K562 (cell line): ENCODE results near the gene MED14. TPM values are rescaled to one million over a fixed set of nuclear protein-coding genes. Genes with fewer than 3 reads are reported as not detected.
A peak's percentile ranks its signal among the peaks of the same experiment; 100 is the strongest.

Source experiments
- L3MBTL2 ChIP-seq: fragments of 450-650 bp; IDR thresholded peaks from 2 replicates; pipeline ENCODE4 v1.6.1; 2016; ENCODE audit warnings: mild to moderate bottlenecking, moderate library complexity
- PTRF ChIP-seq: fragments of 450-650 bp; IDR thresholded peaks from 2 replicates; pipeline ENCODE4 v1.6.1; 2016; ENCODE audit warnings: mild to moderate bottlenecking, missing genetic modification characterization, missing compliant biosample characterization
- SMARCB1 ChIP-seq: IDR thresholded peaks from 2 replicates; pipeline ENCODE4 v1.6.1; 2011; ENCODE audit warnings: improper control_type of control experiment, low read depth; ENCODE audit not compliant: insufficient read length
- SMARCC2 ChIP-seq: fragments of 450-650 bp; IDR thresholded peaks from 2 replicates; pipeline ENCODE4 v1.6.1; 2017; ENCODE audit warnings: antibody characterized with exemption, moderate library complexity, mild to moderate bottlenecking, low read depth
- TBL1XR1 ChIP-seq, 2 experiments: IDR thresholded peaks; 2 replicates each; pipeline ENCODE4 v1.6.1; 2012; ENCODE audit warnings: improper control_type of control experiment in 2 of 2, low read length in 2 of 2, mild to moderate bottlenecking in 1 of 2
- ZNF311 ChIP-seq: fragments of 250-450 bp; sonication (Bioruptor Pico); IDR thresholded peaks from 2 replicates; pipeline ENCODE4 v1.4.0; 2020; ENCODE audit warnings: mild to moderate bottlenecking, moderate library complexity
- ZNF707 ChIP-seq: fragments of 250-450 bp; sonication (Bioruptor Pico); conservative IDR thresholded peaks from 2 replicates; pipeline ENCODE4 v1.8.0; 2022; ENCODE audit warnings: inconsistent platforms, mild to moderate bottlenecking, moderate library complexity
- ZNF75A ChIP-seq: fragments of 450-650 bp; formaldehyde crosslinking; IDR thresholded peaks from 2 replicates; pipeline ENCODE4 v1.4.0; 2020; ENCODE audit warnings: mild to moderate bottlenecking
- polyA plus RNA-seq, 8 experiments: library from polyadenylated mRNA; depleted of rRNA in 4 of 8; stranded (reverse) in 5 of 8; unstranded in 3 of 8; fragments of >200 nt; fragmentation: Nextera tagmentation in 2 of 8; fragmentation: Illumina TruSeq in 1 of 8; extraction: Ambion mirVana in 2 of 8; extraction: Trizol in 1 of 8; gene quantifications; 2 replicates each; pipeline versions ENCODE4 v1.2.1 to v1.2.3, GENCODE V29; 2011 to 2014; ENCODE audit warnings: inconsistent platforms in 1 of 8, missing spikeins in 1 of 8
- total RNA-seq, 7 experiments: library from RNA; depleted of rRNA in 6 of 7; stranded (reverse); fragments of >200 nt in 6 of 7; fragmentation: Illumina TruSeq in 2 of 7; extraction: Trizol in 2 of 7; gene quantifications; 2 replicates each; pipeline versions ENCODE4 v1.2.1 to v1.2.3, GENCODE V29; 2011 to 2021; ENCODE audit warnings: low replicate concordance in 1 of 7
- TF ChIP-seq, protein P1 (sequence below): IDR thresholded peaks from 3 replicates; pipeline ENCODE4 v1.6.1; 2011; ENCODE audit warnings: borderline replicate concordance, mild to moderate bottlenecking, moderate library complexity; ENCODE audit not compliant: insufficient read length; ENCODE audit errors: extremely low read depth
- TF ChIP-seq, protein P2 (sequence below), 2 experiments: IDR thresholded peaks in 1 of 2; conservative IDR thresholded peaks in 1 of 2; 2 replicates each; pipeline ENCODE4 v1.6.1; 2016; ENCODE audit warnings: low read depth in 2 of 2, mild to moderate bottlenecking in 1 of 2, missing compliant biosample characterization in 1 of 2, missing genetic modification characterization in 1 of 2, moderate library complexity in 1 of 2
- TF ChIP-seq, protein P3 (sequence below): fragments of 250-450 bp; sonication (Bioruptor Pico); IDR thresholded peaks from 2 replicates; pipeline ENCODE4 v1.5.0; 2021; ENCODE audit warnings: mild to moderate bottlenecking, moderate library complexity
- TF ChIP-seq, protein P4 (sequence below): fragments of 450-650 bp; IDR thresholded peaks from 2 replicates; pipeline ENCODE4 v1.6.1; 2014; ENCODE audit warnings: low read depth, mild to moderate bottlenecking, moderate library complexity, borderline replicate concordance
- TF ChIP-seq, protein P5 (sequence below): fragments of 250-450 bp; sonication (Bioruptor Pico); IDR thresholded peaks from 2 replicates; pipeline ENCODE4 v1.5.0; 2021

MED14 gene
- total and polyA plus RNA-seq, 9 of the 15 experiments (the other 6 are each of a cell fraction or from before 2014, with no cell fraction given): 9.2 to 35.3 (median 18.7) TPM

DNA sequence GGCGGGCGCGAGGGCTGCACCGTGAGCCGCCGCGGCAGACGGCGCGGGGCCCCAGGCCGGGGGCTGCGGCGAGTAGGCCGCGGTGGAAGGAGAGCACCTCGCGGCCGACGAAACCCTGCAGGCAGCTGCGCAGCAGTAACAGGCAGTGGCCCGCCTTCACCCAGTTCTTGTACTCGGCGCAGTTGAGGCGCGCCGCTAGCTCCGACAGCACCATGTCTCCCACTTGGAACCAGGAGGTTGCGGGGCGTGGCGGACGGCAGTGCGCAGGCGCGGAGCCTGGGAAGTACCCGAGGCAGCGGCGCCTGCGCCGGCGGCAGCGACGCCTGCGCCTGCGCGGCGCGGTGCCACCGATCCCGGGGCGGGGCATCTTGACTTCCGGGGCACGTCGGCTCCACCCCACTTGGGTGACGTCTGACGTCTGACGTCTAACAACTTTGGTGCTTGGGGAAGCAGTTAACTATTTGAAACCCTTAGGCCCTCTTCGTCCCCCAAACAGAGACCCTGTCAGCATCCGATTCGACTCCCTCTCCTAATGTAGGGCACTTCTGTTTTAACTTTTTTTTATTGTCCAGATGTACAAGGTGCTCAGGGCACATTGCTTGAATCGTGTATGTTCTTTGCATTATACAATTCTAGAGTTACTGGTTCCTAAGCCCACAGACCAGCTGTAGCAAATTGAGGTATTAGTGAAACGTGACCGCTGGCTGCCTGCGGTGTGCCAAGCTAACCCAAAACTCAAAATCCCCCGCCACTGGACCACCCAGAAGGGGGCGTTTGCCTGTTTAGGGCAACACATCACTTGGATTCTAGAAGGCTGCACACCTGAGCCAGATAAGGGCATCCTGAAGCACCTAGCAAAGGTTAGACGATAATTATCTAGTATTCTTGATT is 87.8 kb downstream of the MED14 start, which contains the start of gene CXorf38 (continued):
- TF ChIP-seq, protein P1, sequence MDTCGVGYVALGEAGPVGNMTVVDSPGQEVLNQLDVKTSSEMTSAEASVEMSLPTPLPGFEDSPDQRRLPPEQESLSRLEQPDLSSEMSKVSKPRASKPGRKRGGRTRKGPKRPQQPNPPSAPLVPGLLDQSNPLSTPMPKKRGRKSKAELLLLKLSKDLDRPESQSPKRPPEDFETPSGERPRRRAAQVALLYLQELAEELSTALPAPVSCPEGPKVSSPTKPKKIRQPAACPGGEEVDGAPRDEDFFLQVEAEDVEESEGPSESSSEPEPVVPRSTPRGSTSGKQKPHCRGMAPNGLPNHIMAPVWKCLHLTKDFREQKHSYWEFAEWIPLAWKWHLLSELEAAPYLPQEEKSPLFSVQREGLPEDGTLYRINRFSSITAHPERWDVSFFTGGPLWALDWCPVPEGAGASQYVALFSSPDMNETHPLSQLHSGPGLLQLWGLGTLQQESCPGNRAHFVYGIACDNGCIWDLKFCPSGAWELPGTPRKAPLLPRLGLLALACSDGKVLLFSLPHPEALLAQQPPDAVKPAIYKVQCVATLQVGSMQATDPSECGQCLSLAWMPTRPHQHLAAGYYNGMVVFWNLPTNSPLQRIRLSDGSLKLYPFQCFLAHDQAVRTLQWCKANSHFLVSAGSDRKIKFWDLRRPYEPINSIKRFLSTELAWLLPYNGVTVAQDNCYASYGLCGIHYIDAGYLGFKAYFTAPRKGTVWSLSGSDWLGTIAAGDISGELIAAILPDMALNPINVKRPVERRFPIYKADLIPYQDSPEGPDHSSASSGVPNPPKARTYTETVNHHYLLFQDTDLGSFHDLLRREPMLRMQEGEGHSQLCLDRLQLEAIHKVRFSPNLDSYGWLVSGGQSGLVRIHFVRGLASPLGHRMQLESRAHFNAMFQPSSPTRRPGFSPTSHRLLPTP: no peak
- TF ChIP-seq, protein P2, sequence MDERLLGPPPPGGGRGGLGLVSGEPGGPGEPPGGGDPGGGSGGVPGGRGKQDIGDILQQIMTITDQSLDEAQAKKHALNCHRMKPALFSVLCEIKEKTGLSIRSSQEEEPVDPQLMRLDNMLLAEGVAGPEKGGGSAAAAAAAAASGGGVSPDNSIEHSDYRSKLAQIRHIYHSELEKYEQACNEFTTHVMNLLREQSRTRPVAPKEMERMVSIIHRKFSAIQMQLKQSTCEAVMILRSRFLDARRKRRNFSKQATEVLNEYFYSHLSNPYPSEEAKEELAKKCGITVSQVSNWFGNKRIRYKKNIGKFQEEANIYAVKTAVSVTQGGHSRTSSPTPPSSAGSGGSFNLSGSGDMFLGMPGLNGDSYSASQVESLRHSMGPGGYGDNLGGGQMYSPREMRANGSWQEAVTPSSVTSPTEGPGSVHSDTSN (CRISPR knock-in tag; IDR thresholded peaks at IDR 0.05; ENCODE audit: low read depth): no peak
- TF ChIP-seq, protein P2 (tag; conservative IDR thresholded peaks at IDR 0.05; ENCODE audit: low read depth): no peak
- TF ChIP-seq SMARCB1 (no peak), PTRF (tag) (no peak), ZNF311 (CRISPR knock-in tag) (no peak), ZNF75A (no peak), ZNF707 (CRISPR knock-in tag) (no peak), L3MBTL2 (peak; percentile 42; the same call in 1 of the 2 replicates), SMARCC2 (no peak), TBL1XR1 (IDR thresholded peaks at IDR 0.05; ENCODE audit: low read length in 2 of 2) (no peak)
- TF ChIP-seq, protein P3, sequence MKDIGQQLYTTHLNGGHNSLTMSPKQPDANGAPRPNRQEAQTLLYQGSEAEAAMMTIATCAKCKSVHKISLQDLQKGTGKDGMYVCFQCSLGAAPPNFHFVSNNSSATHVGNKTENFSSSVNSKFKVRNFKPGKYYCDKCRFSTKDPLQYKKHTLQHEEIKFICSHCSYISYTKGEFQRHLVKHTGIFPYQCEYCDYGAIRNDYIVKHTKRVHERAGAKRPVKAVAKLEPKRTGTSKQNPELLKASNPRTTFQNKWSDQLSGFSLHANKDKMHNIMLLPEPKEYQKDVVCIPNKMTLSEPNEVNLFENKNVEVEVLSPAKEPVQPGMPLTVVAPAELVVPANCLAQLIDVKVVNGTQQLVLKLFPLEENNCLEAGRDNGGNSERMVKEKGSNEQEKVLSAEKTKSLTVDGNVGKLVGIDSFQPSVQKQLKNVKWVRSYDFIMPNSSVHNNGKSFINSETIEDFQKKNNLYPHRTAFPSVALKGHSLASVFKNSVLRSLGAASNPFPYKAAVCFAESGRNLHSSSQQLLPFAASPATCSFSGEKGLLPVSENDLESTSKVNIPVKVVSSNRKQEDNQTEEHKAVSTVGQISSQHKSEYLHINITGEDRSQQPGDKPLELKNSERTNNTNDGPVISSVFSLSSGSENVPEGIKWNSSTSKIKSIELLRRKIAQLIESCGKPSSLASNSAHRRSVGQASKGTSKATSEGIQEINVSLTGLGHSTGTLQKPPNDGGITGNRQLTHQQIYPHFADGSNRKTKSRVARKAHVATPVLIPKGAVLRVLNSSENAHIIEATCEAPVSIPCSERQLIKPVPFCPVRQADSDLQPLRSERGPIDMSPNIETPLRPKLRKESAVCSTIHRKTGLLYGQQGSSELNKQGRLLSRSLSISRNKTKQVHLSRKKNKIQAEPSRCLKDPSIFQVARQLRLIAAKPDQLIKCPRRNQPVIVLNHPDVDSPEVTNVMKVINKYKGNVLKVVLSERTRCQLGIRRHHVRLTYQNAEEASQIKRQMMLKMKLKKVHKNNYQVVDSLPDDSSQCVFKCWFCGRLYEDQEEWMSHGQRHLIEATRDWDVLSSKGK (CRISPR knock-in tag): no peak
- TF ChIP-seq, protein P4, sequence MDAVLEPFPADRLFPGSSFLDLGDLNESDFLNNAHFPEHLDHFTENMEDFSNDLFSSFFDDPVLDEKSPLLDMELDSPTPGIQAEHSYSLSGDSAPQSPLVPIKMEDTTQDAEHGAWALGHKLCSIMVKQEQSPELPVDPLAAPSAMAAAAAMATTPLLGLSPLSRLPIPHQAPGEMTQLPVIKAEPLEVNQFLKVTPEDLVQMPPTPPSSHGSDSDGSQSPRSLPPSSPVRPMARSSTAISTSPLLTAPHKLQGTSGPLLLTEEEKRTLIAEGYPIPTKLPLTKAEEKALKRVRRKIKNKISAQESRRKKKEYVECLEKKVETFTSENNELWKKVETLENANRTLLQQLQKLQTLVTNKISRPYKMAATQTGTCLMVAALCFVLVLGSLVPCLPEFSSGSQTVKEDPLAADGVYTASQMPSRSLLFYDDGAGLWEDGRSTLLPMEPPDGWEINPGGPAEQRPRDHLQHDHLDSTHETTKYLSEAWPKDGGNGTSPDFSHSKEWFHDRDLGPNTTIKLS: peak; percentile 56; the same call in 1 of the 2 replicates
- TF ChIP-seq, protein P5, sequence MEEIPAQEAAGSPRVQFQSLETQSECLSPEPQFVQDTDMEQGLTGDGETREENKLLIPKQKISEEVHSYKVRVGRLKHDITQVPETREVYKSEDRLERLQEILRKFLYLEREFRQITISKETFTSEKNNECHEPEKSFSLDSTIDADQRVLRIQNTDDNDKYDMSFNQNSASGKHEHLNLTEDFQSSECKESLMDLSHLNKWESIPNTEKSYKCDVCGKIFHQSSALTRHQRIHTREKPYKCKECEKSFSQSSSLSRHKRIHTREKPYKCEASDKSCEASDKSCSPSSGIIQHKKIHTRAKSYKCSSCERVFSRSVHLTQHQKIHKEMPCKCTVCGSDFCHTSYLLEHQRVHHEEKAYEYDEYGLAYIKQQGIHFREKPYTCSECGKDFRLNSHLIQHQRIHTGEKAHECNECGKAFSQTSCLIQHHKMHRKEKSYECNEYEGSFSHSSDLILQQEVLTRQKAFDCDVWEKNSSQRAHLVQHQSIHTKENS: no peak
